ENCODE data around the gene PRMT5.

PRMT5 gene

GRCh38 chr14:22872833-22873520, 56.2 kb downstream of the PRMT5 start:
- DNase-seq: no peak

- DNase-seq: peak; percentile 86
Observed at GRCh38 chr14:22872033-22872832, 56.9 kb downstream of the PRMT5 start.

DNA sequence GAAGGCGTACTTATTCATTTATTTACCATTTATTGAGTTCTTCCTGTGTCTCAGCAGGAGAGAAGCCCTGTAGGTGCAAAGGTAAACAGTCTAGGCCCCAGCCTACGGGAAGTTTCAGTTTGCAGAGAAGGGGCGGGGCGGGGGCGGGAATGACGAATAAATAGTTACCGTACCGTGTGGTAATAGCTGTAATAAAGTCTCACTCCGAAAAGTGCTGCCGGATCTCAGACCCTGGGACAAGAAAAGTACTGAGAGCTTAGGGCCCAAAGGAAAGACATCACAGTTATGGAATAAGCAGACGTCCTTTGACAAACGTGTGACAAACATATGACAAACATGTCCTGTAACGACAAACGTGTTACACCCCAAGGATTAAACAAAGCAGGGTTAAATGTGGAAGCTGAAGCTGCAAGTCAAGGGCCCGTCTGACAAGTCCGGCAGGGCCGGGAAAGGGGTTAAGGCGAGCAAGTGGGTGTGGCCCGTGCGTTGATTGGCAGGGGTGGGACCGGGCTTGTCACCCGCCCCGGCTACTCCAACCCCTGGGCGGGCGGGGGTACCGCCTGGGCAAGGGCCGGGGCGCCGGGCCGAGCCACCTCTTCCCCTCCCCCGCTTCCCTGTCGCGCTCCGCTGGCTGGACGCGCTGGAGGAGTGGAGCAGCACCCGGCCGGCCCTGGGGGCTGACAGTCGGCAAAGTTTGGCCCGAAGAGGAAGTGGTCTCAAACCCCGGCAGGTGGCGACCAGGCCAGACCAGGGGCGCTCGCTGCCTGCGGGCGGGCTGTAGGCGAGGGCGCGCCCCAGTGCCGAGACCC, 57.7 kb downstream of the PRMT5 start, which contains the start of gene LRP10:
LRP10 (plus strand) TSS at position 517 of the 809 bp plus-strand sequence. CDS start 564 bp downstream, outside the sequence.
- peak; percentile 87 for DNase-seq

- no peak for DNase-seq
Observed at GRCh38 chr14:22870811-22871223, 58.4 kb downstream of the PRMT5 start.
